Hematopoietic multipotent progenitor cell (in vitro differentiated cells): ENCODE measurements around the gene TSPEAR. TPM values are rescaled to one million over a fixed set of nuclear protein-coding genes. Genes with fewer than 3 reads are reported as not detected.
"Not testable (repeated sequence)": the region's sequence is repeated elsewhere in the genome, so short reads cannot be mapped to it uniquely, and the experiment has no call there.

Experiments
- DNase-seq, 3 donors: peaks; one replicate each; pipeline ENCODE4 v3.0.0-alpha.2; 2011 to 2015; ENCODE audit warnings: low read depth in 2 of 3, low spot score in 2 of 3
- total RNA-seq: library from RNA; depleted of rRNA; stranded (reverse); fragments of >200 nt; gene quantifications from one replicate; pipeline ENCODE4 v1.2.3, GENCODE V29; 2012

TSPEAR gene
- total RNA-seq, 1 donor = not detected

- no peak for DNase-seq
Measured at GRCh38 chr21:44594406-44594916, 116.9 kb downstream of the TSPEAR start.

- peak in 2 of 3 donors; percentile 20 to 36 for DNase-seq
Measured at GRCh38 chr21:44593598-44594405, 117.6 kb downstream of the TSPEAR start.

GRCh38 chr21:44592446-44593311, 118.7 kb downstream of the TSPEAR start, which contains the start of gene KRTAP10-6:
Gene KRTAP10-6 (minus strand): TSS chr21:44592505. CDS start chr21:44592484, 21 bp downstream.
- no peak for DNase-seq

- not testable (repeated sequence) for DNase-seq
Measured at GRCh38 chr21:44591801-44592130, 119.6 kb downstream of the TSPEAR start.

- DNase-seq = not testable (repeated sequence)
Measured at GRCh38 chr21:44590897-44591800, 120.2 kb downstream of the TSPEAR start.

- no peak for DNase-seq
Measured at GRCh38 chr21:44590311-44590721, 121.1 kb downstream of the TSPEAR start.

- DNase-seq = no peak
Measured at GRCh38 chr21:44589586-44590305, 121.6 kb downstream of the TSPEAR start.

- no peak for DNase-seq
Measured at GRCh38 chr21:44589094-44589493, 122.3 kb downstream of the TSPEAR start.

GRCh38 chr21:44585892-44586291, 125.5 kb downstream of the TSPEAR start:
- DNase-seq = no peak

GRCh38 chr21:44583800-44584147, 127.6 kb downstream of the TSPEAR start:
- DNase-seq = no peak

- no peak for DNase-seq
Measured at GRCh38 chr21:44583089-44583799, 128.1 kb downstream of the TSPEAR start.

GRCh38 chr21:44582055-44582454, 129.3 kb downstream of the TSPEAR start:
- DNase-seq = no peak

GRCh38 chr21:44581158-44581557, 130.2 kb downstream of the TSPEAR start:
- DNase-seq = no peak

- DNase-seq = not testable (repeated sequence)
Measured at GRCh38 chr21:44580231-44580821, 131.0 kb downstream of the TSPEAR start, which contains the start of gene KRTAP10-5. Gene KRTAP10-5 (minus strand): TSS chr21:44580604. CDS start chr21:44580578, 26 bp downstream.

- no peak for DNase-seq
Measured at GRCh38 chr21:44579833-44580144, 131.6 kb downstream of the TSPEAR start.

- DNase-seq = no peak
Measured at GRCh38 chr21:44579056-44579832, 132.1 kb downstream of the TSPEAR start.

- DNase-seq = no peak
Measured at GRCh38 chr21:44578371-44579055, 132.9 kb downstream of the TSPEAR start.
